Activated naive CD8-positive, alpha-beta T cell treated with anti-CD3 and anti-CD28 coated beads, Interleukin-2, amount 10 ng/mL, durations not matched to agents 7 days and 5 days (primary cell): Measurements from ENCODE around the gene PHF2. TPM values are rescaled to one million over a fixed set of nuclear protein-coding genes. Genes with fewer than 3 reads are reported as not detected.

Source experiments
- ATAC-seq: fragments of 150-1000 bp; cut with Tn5 transposase; one replicate; pipeline ENCODE4 v1.10.0; 2021; ENCODE audit warnings: low read depth, moderate library complexity
- POLR2A ChIA-PET: fragments of 350-600 bp; sonication (Branson Sonifier 250); formaldehyde crosslinking; loops from one replicate; lab custom pipeline; 2021; ENCODE audit warnings: antibody characterized with exemption; lab: Charles Lee
- DNase-seq: peaks from one replicate; pipeline ENCODE4 v3.0.0; 2021
- H3K27ac Mint-ChIP-seq: one replicate; pipeline ENCODE4 v1.8.0; 2022; ENCODE audit warnings: mild to moderate bottlenecking, mixed read lengths
- H3K27me3 Mint-ChIP-seq: one replicate; pipeline ENCODE4 v1.8.0; 2022; ENCODE audit warnings: mild to moderate bottlenecking, moderate library complexity, mixed read lengths
- H3K36me3 Mint-ChIP-seq: one replicate; pipeline ENCODE4 v1.8.0; 2021; ENCODE audit warnings: mild to moderate bottlenecking, mixed read lengths
- H3K4me1 Mint-ChIP-seq: one replicate; pipeline ENCODE4 v1.8.0; 2021; ENCODE audit warnings: mixed read lengths
- H3K4me3 Mint-ChIP-seq: one replicate; pipeline ENCODE4 v1.8.0; 2022; ENCODE audit warnings: mild to moderate bottlenecking, moderate library complexity, mixed read lengths
- H3K9me3 Mint-ChIP-seq: one replicate; pipeline ENCODE4 v1.8.0; 2021; ENCODE audit warnings: mixed read lengths
- microRNA-seq: library from miRNA; unstranded; fragments of <30 nt; microRNA quantifications from one replicate; pipeline ENCODE4 v1.2.0, GENCODE V29; 2022
- total RNA-seq, 2 experiments: library from RNA; stranded (reverse); gene quantifications; one replicate each; pipeline ENCODE4 v1.2.3, GENCODE V29; 2021

PHF2 gene
- total RNA-seq, 2 experiments from 2014 or later: 27.9 to 29.5 TPM

GRCh38 chr9:93713716-93714115 is 137.3 kb downstream of the PHF2 start:
- H3K36me3 Mint-ChIP-seq: peaks cover 1% of the 10 kb centered on the region
- no peak overlapping the region for H3K4me3 Mint-ChIP-seq
- POLR2A ChIA-PET: interaction anchor here (0.6 kb wide), 1 partner anchor 85 kb away, joined by 4 read pairs; no protein-coding TSS in a partner anchor
- peaks cover 15% of the 10 kb centered on the region for H3K9me3 Mint-ChIP-seq
- H3K27me3 Mint-ChIP-seq: peaks cover 4% of the 10 kb centered on the region
- ATAC-seq: no peak
- no peak overlapping the region for H3K27ac Mint-ChIP-seq
- DNase-seq: no peak
- H3K4me1 Mint-ChIP-seq: peaks cover 3% of the 10 kb centered on the region

DNA sequence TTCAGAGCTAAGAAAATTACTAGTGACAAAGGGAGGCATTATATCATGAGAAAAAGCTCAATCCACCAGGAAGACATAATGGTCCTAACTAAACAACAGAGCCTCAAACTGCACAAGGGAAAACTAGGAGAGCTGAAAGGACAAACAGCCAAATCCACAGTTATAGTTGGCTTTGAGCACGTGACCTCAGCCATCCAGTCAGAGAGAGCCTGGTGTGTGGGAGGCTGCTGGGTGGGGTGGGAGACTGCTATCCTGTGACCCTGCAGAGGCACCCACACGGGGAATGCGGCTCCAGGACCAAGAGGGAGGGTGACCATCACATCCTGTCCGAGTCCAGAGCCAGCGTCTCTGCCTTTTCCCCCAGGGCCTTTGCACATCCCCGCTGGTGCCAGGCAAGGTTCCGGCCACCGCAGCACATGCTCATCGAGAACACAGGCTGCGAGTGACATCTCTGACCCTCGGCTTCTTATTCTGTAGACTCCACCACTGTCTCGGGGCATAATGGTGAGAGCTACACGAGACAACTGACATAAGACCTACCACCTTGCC is 145.1 kb downstream of the PHF2 start:
- H3K4me3 Mint-ChIP-seq: no peak overlapping the region
- H3K27me3 Mint-ChIP-seq: peaks cover 2% of the 10 kb centered on the region
- H3K36me3 Mint-ChIP-seq: no peaks in the 10 kb centered on the region
- H3K9me3 Mint-ChIP-seq: peaks cover 4% of the 10 kb centered on the region
- no peaks in the 10 kb centered on the region for H3K4me1 Mint-ChIP-seq
- DNase-seq (no peak), ATAC-seq (no peak)
- no peak overlapping the region for H3K27ac Mint-ChIP-seq
- POLR2A ChIA-PET: no interaction called here

DNA sequence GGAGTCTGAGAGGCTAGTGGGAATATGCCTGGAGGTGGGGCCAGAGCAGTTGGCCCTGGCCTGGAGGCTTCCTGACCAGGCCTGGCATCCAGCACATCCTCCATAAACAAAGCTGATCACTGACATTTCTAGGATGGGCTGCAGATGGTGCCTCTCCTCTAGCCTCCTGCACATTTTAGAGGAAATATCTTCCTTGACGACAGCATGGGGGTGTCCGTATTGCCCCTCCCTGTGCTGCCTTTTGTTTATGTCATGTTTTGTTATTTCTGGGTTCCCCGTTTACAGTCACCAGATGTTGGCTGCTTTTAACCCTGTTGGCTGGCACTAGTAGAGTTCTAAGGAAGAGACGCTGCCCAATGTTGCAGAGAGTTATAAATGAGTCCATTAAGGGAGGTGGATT is 148.5 kb downstream of the PHF2 start:
- POLR2A ChIA-PET: no interaction called here
- no peaks in the 10 kb centered on the region for H3K4me1 Mint-ChIP-seq
- H3K27me3 Mint-ChIP-seq: peaks cover 2% of the 10 kb centered on the region
- ATAC-seq (no peak), DNase-seq (no peak)
- H3K36me3 Mint-ChIP-seq: no peaks in the 10 kb centered on the region
- H3K27ac Mint-ChIP-seq: no peak overlapping the region
- no peak overlapping the region for H3K4me3 Mint-ChIP-seq
- no peaks in the 10 kb centered on the region for H3K9me3 Mint-ChIP-seq

GRCh38 chr9:93725382-93725781 is 149.0 kb downstream of the PHF2 start:
- no peak for ATAC-seq
- Mint-ChIP-seq H3K4me3 (no peak overlapping the region), H3K9me3 (no peaks in the 10 kb centered on the region), H3K36me3 (no peaks in the 10 kb centered on the region), H3K27me3 (peaks cover 2% of the 10 kb centered on the region), H3K4me1 (no peaks in the 10 kb centered on the region), H3K27ac (no peak overlapping the region)
- DNase-seq: no peak
- POLR2A ChIA-PET: no interaction called here

GRCh38 chr9:93726147-93726546 is 149.8 kb downstream of the PHF2 start:
- Mint-ChIP-seq H3K27ac (no peak overlapping the region), H3K27me3 (peaks cover 5% of the 10 kb centered on the region), H3K36me3 (no peaks in the 10 kb centered on the region), H3K9me3 (no peaks in the 10 kb centered on the region), H3K4me1 (no peaks in the 10 kb centered on the region), H3K4me3 (no peak overlapping the region)
- DNase-seq: no peak
- POLR2A ChIA-PET: no interaction called here
- ATAC-seq: no peak

Small RNAs within 50 kb of the gene (microRNA-seq; reads per million reads assigned to microRNA genes)
- not detected for gene MIR548AU

Other genes with a start within 250 kb of the PHF2 start
- 100 to 1,000 TPM; 116 to 117 TPM for gene FAM120A, start 124.9 kb upstream of the PHF2 start, total RNA-seq
- gene FAM120AOS, start 123.0 kb upstream of the PHF2 start, total RNA-seq: 10 to 100 TPM; 39.8 to 41.6 TPM